Aorta (tissue), 5 donors: Measurements from ENCODE around the gene VTI1A. TPM values are rescaled to one million over a fixed set of nuclear protein-coding genes. Genes with fewer than 3 reads are reported as not detected.

ENCODE experiments used
- ATAC-seq: fragments of 200-7000 bp; cut with Tn5 transposase; one replicate; pipeline ENCODE4 v1.9.1; 2022; ENCODE audit warnings: moderate library complexity; ENCODE audit not compliant: low FRiP score
- DNase-seq, 2 donors: peaks; one replicate each; pipeline ENCODE4 v3.0.0-alpha.2; 2020
- H3K27ac ChIP-seq, 2 donors: one replicate each; pipeline ENCODE4 v1.5.1; 2013; ENCODE audit warnings: low read length in 2 of 2, mild to moderate bottlenecking in 2 of 2, moderate library complexity in 2 of 2, control low read depth in 1 of 2, inconsistent platforms in 1 of 2, low read depth in 1 of 2
- H3K27me3 ChIP-seq, 2 donors: one replicate each; pipeline ENCODE4 v1.6.1; 2013; ENCODE audit warnings: control low read depth in 1 of 2, low read length in 1 of 2, mild to moderate bottlenecking in 1 of 2, moderate library complexity in 1 of 2; ENCODE audit not compliant: insufficient read depth in 2 of 2, control insufficient read depth in 1 of 2
- H3K36me3 ChIP-seq, 2 donors: one replicate each; pipeline ENCODE4 v1.6.1; 2013; ENCODE audit warnings: control low read depth in 1 of 2, low read length in 1 of 2, mild to moderate bottlenecking in 1 of 2; ENCODE audit not compliant: insufficient read depth in 2 of 2, control insufficient read depth in 1 of 2
- H3K4me1 ChIP-seq, 2 donors: one replicate each; pipeline ENCODE4 v1.6.1; 2013; ENCODE audit warnings: low read length in 2 of 2, control low read depth in 1 of 2, mild to moderate bottlenecking in 1 of 2, moderate library complexity in 1 of 2; ENCODE audit not compliant: insufficient read depth in 2 of 2, control insufficient read depth in 1 of 2
- H3K4me3 ChIP-seq, 2 donors: one replicate each; pipeline ENCODE4 v1.5.1; 2013; ENCODE audit warnings: low read length in 2 of 2, control low read depth in 1 of 2, mild to moderate bottlenecking in 1 of 2
- H3K9me3 ChIP-seq: one replicate; pipeline ENCODE4 v1.6.1; 2013; ENCODE audit warnings: mild to moderate bottlenecking, low read length; ENCODE audit not compliant: control insufficient read depth
- WGBS, 2 donors: extraction: QIAGEN DNeasy Blood & Tissue Kit; methylation state at CpG; one replicate each; pipeline ENCODE4 v1.1.7; 2013; 5-methylcytosine and 5-hydroxymethylcytosine counted together
- intact Hi-C, 2 donors: fragments of 100-400 bp; cut with DNase I; formaldehyde crosslinking; loops; one replicate each; pipeline versions ENCODE4 v1.14.2 to v1.15.0; 2022
- polyA plus RNA-seq, 2 donors: library from polyadenylated mRNA; stranded (reverse); fragments of 200-250 nt; gene quantifications; one replicate each; pipeline ENCODE4 v1.2.3, GENCODE V29; 2013
- total RNA-seq, 2 donors: library from RNA; stranded (reverse); fragmentation: NEBNext Ultra II Directional; extraction: Animal tissue kit (Norgen Biotek cat#: 25700); gene quantifications; one replicate each; pipeline ENCODE4 v1.2.1, GENCODE V29; 2021
- donor health status: healthy with polysubstance abuse.
- donor health status: Bipolar disorder and iron deficiency.
- donor health status: DM: no; HTN: no; CAD: no.
- donor health status: DM: no; HTN: no; CAD: no.
- donor health status: DM: yes; HTN: yes; CAD: no.

Gene VTI1A
- total and polyA plus RNA-seq, 4 donors: 8.6 to 43.1 (median 23.2) TPM

DNA sequence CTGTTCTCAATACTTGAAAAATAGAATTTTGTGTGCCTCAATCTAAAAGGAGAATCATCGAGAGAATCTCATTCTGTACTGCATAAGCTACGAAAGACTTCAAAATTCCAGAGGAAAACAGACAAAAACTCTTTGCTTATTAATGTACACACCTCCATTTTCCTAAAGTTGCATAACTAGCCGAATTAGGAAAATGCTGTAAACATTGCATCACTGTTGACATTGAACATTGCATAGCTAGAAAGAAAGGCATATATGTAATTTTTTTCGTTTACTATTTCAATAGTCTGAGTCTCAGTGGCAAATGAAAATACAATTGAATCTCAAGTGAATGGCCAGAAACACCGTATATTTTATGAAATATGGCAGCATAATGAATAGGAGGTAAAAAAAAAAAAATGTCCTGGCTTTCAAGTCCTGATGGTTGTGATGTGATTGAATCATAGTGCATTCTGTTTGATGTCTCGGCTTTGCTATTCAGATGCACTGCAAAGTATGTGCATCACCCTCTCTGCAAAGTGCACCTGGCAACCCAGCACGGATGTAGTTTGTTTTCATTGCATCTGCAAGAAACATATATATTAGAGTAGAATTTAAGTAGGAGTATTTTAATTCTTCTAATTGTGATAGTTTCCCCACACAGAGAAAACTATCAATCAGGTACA lies 196.7 kb downstream of the VTI1A start:
- Histone ChIP-seq H3K36me3 (no peaks in the 10 kb centered on the region), H3K9me3 (no peaks in the 10 kb centered on the region), H3K4me3 (no peak overlapping the region), H3K27ac (no peak overlapping the region), H3K27me3 (no peaks in the 10 kb centered on the region), H3K4me1 (no peaks in the 10 kb centered on the region)
- DNase-seq (no peak), ATAC-seq (no peak)
- intact Hi-C loops: no loop called here
- 87 to 93% methylated on average over 7 of the region's 7 CpGs for WGBS, 2 donors

GRCh38 chr10:112644265-112644645 lies 197.2 kb downstream of the VTI1A start:
- no peaks in the 10 kb centered on the region for H3K27me3 ChIP-seq
- H3K4me3 ChIP-seq: no peak overlapping the region
- H3K36me3 ChIP-seq: no peaks in the 10 kb centered on the region
- WGBS, 2 donors: 87 to 95% methylated on average over 2 of the region's 2 CpGs
- no peak for DNase-seq
- no peaks in the 10 kb centered on the region for H3K9me3 ChIP-seq
- no peaks in the 10 kb centered on the region for H3K4me1 ChIP-seq
- H3K27ac ChIP-seq: no peak overlapping the region
- intact Hi-C loops: no loop called here
- ATAC-seq: no peak

- Histone ChIP-seq H3K9me3 (no peaks in the 10 kb centered on the region), H3K36me3 (no peaks in the 10 kb centered on the region), H3K27me3 (no peaks in the 10 kb centered on the region), H3K4me1 (no peaks in the 10 kb centered on the region), H3K27ac (no peak overlapping the region), H3K4me3 (no peak overlapping the region)
- DNase-seq: no peak
- intact Hi-C loops: no loop called here
- WGBS, 2 donors: 91 to 92% methylated on average over 4 of the region's 4 CpGs
- ATAC-seq: no peak
Measured at GRCh38 chr10:112649006-112649821, 202.2 kb downstream of the VTI1A start.

GRCh38 chr10:112649822-112650152 lies 202.8 kb downstream of the VTI1A start:
- no peak overlapping the region for H3K4me3 ChIP-seq
- no peaks in the 10 kb centered on the region for H3K27me3 ChIP-seq
- no peak overlapping the region for H3K27ac ChIP-seq
- no peaks in the 10 kb centered on the region for H3K9me3 ChIP-seq
- H3K36me3 ChIP-seq: no peaks in the 10 kb centered on the region
- H3K4me1 ChIP-seq: no peaks in the 10 kb centered on the region
- DNase-seq: no peak
- intact Hi-C loops: no loop called here
- no peak for ATAC-seq
- WGBS, 2 donors: 92 to 95% methylated on average over 4 of the region's 4 CpGs

GRCh38 chr10:112650588-112651030 lies 203.6 kb downstream of the VTI1A start:
- DNase-seq: no peak
- WGBS, 2 donors: 92 to 94% methylated on average over 7 of the region's 7 CpGs
- Histone ChIP-seq H3K4me1 (no peaks in the 10 kb centered on the region), H3K9me3 (no peaks in the 10 kb centered on the region), H3K27me3 (no peaks in the 10 kb centered on the region), H3K4me3 (no peak overlapping the region), H3K36me3 (no peaks in the 10 kb centered on the region), H3K27ac (no peak overlapping the region)
- no peak for ATAC-seq
- intact Hi-C loops: no loop called here

GRCh38 chr10:112653215-112653614 lies 206.2 kb downstream of the VTI1A start:
- ATAC-seq: no peak
- Histone ChIP-seq H3K4me1 (no peaks in the 10 kb centered on the region), H3K36me3 (no peaks in the 10 kb centered on the region), H3K27ac (no peak overlapping the region), H3K9me3 (no peaks in the 10 kb centered on the region), H3K4me3 (no peak overlapping the region), H3K27me3 (no peaks in the 10 kb centered on the region)
- intact Hi-C loops: no loop called here
- no peak for DNase-seq
- WGBS, 2 donors: 96% methylated on average over 6 of the region's 6 CpGs

DNA sequence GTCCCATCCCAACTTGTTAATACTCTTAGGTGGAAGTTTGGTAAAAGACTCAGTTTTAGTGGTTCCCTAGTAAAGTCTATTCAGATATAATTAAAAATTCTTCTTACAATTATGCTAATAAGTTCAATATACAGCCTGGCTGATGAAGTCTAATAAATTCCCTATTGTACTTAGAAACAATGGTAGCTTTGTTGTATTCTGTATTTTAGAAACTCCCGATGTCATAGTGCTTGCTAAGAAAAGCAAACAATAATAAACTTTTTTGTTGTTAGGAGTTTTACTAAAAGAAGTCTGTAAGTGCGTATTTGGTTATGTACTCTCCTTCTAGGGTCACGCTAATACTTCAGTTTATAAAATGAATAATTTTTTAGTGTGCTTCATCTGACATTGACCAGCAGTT lies 206.8 kb downstream of the VTI1A start:
- Histone ChIP-seq H3K4me3 (no peak overlapping the region), H3K27ac (no peak overlapping the region), H3K27me3 (no peaks in the 10 kb centered on the region), H3K36me3 (no peaks in the 10 kb centered on the region), H3K9me3 (no peaks in the 10 kb centered on the region), H3K4me1 (no peaks in the 10 kb centered on the region)
- intact Hi-C loops: no loop called here
- DNase-seq (no peak), ATAC-seq (no peak)
- WGBS, 2 donors: 89 to 90% methylated on average over 3 of the region's 3 CpGs

DNA sequence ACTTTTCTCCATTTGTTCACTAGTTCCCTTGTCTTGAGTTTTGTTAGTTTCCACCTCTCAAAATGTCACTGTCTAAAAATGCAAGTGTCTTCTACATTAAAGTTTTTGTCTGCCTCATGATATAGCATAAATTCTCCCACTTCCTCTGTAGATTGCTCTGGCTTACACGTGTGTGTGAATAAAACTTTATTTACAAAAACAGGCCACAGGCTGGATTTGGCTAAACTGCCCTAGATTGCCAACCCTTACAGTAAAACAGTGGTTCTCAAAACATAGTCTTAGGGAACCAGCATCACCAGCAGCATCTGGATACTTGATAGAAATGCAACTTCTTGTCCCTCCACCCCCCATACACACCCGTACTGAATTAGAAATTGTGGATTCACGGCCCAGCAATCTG lies 207.8 kb downstream of the VTI1A start:
- DNase-seq (no peak), ATAC-seq (no peak)
- no peaks in the 10 kb centered on the region for H3K9me3 ChIP-seq
- 91 to 95% methylated on average over 3 of the region's 3 CpGs for WGBS, 2 donors
- no peaks in the 10 kb centered on the region for H3K4me1 ChIP-seq
- no peak overlapping the region for H3K27ac ChIP-seq
- H3K36me3 ChIP-seq: no peaks in the 10 kb centered on the region
- intact Hi-C loops: no loop called here
- H3K4me3 ChIP-seq: no peak overlapping the region
- H3K27me3 ChIP-seq: no peaks in the 10 kb centered on the region

DNA sequence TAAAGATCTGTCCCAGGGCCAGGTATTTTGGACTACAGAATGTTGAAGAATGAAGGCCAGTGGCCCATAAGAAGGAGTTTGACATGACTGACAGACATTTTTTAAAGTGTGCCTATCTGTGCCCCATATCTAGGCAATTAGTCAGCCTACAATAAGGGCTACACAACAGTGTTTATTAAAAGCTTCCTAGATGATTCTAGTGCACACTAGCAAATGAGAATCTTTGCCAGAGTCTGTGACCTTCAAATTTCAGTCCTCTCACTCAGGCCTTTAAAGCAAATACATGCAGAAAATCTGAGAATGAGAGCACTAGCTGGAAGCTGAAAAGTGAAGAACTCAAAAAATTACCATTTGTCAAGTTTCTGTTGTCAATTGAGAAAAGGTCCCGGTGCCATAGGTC lies 208.7 kb downstream of the VTI1A start:
- no peak for ATAC-seq
- intact Hi-C loops: no loop called here
- WGBS, 2 donors: 82% methylated on average over 1 of the region's 1 CpG

More for the DNA sequence above, 208.7 kb downstream of the VTI1A start:
- no peaks in the 10 kb centered on the region for H3K9me3 ChIP-seq
- H3K36me3 ChIP-seq: no peaks in the 10 kb centered on the region
- no peak for DNase-seq
- no peaks in the 10 kb centered on the region for H3K27me3 ChIP-seq
- no peaks in the 10 kb centered on the region for H3K4me1 ChIP-seq
- no peak overlapping the region for H3K4me3 ChIP-seq
- H3K27ac ChIP-seq: no peak overlapping the region
